Measurements from ENCODE around the gene SYT7.

GRCh38 chr11:61495801-61496601, 84.9 kb downstream of the SYT7 start:
- no peak for TF ChIP-seq JUND (IDR thresholded peaks at IDR 0.05)
- no peak for TF ChIP-seq FOXA1 (IDR thresholded peaks at IDR 0.05)
- no peak for TF ChIP-seq CTCF (IDR thresholded peaks at IDR 0.05; ENCODE audit: low read depth, low read length, missing input control)
- no peak for TF ChIP-seq RAD21 (IDR thresholded peaks at IDR 0.05)

All from liver (tissue), 3 donors.